Activated CD4-positive, alpha-beta T cell treated with anti-CD3 and anti-CD28 coated beads, Interleukin-2, amount 10 ng/mL, durations not matched to agents 7 days and 5 days (primary cell): ENCODE results near the gene KIF13A. TPM values are rescaled to one million over a fixed set of nuclear protein-coding genes. Genes with fewer than 3 reads are reported as not detected.
"Not testable (repeated sequence)": the region's sequence is repeated elsewhere in the genome, so short reads cannot be mapped to it uniquely, and the experiment has no call there.

Source experiments
- CTCF ChIA-PET: fragments of 350-600 bp; sonication (Branson Sonifier 250); formaldehyde crosslinking; loops from one replicate; lab custom pipeline; 2021; ENCODE audit warnings: antibody characterized with exemption; lab: Charles Lee
- POLR2A ChIA-PET: fragments of 350-600 bp; sonication (Branson Sonifier 250); formaldehyde crosslinking; loops from one replicate; lab custom pipeline; 2021; ENCODE audit warnings: antibody characterized with exemption; lab: Charles Lee
- DNase-seq: peaks from one replicate; pipeline ENCODE4 v3.0.0-alpha.2; 2020
- H3K27ac Mint-ChIP-seq: one replicate; pipeline ENCODE4 v1.8.0; 2021; ENCODE audit warnings: mild to moderate bottlenecking, moderate library complexity, mixed read lengths
- H3K27me3 Mint-ChIP-seq: one replicate; pipeline ENCODE4 v1.8.0; 2021; ENCODE audit warnings: mixed read lengths
- H3K36me3 Mint-ChIP-seq: one replicate; pipeline ENCODE4 v1.8.0; 2021; ENCODE audit warnings: low read depth, mixed read lengths
- H3K4me1 Mint-ChIP-seq: one replicate; pipeline ENCODE4 v1.8.0; 2021; ENCODE audit warnings: mixed read lengths
- H3K4me3 Mint-ChIP-seq: one replicate; pipeline ENCODE4 v1.8.0; 2021; ENCODE audit warnings: mild to moderate bottlenecking, moderate library complexity, mixed read lengths
- H3K9me3 Mint-ChIP-seq: one replicate; pipeline ENCODE4 v1.8.0; 2021; ENCODE audit warnings: mixed read lengths
- total RNA-seq, 2 experiments: library from RNA; stranded (reverse); gene quantifications; one replicate each; pipeline ENCODE4 v1.2.3, GENCODE V29; 2021

KIF13A gene
- total RNA-seq, 2 experiments from 2014 or later, result not detected

DNA sequence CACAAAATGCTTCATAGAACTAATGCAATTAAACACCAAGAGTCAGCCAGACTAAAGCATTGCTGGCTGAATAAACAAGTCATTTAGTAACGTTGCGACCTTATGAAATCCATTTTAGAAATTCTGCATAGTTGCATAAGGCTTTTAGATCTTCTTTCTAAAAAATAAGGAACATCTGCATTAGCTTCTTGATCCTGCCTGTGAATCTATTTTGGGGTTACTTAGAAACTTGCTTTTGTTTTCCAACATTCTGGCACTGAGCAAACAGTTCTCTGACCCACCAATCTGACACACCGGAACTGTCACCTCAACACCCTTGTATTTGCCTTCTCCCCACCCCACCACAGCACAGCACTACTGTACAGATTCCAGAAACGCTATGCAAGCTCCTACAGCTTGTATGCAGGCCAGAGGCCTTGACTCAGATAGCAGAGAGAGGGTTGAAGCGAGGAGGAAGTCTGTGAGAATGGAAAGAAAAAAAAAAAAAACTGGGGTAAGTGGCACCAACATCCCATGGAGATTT, 55.0 kb downstream of the KIF13A start:
- Mint-ChIP-seq H3K9me3 (no peaks in the 10 kb centered on the region), H3K27ac (no peak overlapping the region), H3K36me3 (no peaks in the 10 kb centered on the region), H3K4me1 (no peaks in the 10 kb centered on the region), H3K27me3 (peaks cover 36% of the 10 kb centered on the region), H3K4me3 (no peak overlapping the region)
- POLR2A ChIA-PET, result no interaction called here
- CTCF ChIA-PET, result interaction anchor here (0.7 kb wide), 1 partner anchor 514 kb away, joined by 3 read pairs; no protein-coding TSS in a partner anchor
- DNase-seq, result no peak

DNA sequence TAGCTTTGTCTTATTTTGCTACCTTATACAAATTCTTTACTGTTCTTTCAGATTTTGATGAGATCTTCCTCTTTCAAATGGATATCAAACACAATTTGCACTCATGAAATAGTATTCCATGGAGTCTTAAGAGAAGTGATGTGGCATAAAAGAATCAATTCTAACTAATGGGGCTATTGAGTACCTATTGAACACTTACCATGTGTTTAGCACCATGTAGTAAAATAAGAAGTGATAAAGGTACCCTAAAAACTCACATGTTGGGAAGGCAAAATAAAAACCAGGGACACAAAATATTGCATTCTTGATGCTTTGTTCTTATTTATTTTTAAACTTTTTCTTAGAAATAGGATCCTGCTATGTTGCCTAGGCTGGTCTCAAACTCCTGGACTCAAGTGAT, 56.2 kb downstream of the KIF13A start:
- no peak overlapping the region for H3K4me3 Mint-ChIP-seq
- CTCF ChIA-PET, result no interaction called here
- no peak for DNase-seq
- H3K27ac Mint-ChIP-seq, result no peak overlapping the region
- POLR2A ChIA-PET, result no interaction called here
- no peaks in the 10 kb centered on the region for H3K4me1 Mint-ChIP-seq
- H3K9me3 Mint-ChIP-seq, result no peaks in the 10 kb centered on the region
- peaks cover 36% of the 10 kb centered on the region for H3K27me3 Mint-ChIP-seq
- H3K36me3 Mint-ChIP-seq, result no peaks in the 10 kb centered on the region

DNA sequence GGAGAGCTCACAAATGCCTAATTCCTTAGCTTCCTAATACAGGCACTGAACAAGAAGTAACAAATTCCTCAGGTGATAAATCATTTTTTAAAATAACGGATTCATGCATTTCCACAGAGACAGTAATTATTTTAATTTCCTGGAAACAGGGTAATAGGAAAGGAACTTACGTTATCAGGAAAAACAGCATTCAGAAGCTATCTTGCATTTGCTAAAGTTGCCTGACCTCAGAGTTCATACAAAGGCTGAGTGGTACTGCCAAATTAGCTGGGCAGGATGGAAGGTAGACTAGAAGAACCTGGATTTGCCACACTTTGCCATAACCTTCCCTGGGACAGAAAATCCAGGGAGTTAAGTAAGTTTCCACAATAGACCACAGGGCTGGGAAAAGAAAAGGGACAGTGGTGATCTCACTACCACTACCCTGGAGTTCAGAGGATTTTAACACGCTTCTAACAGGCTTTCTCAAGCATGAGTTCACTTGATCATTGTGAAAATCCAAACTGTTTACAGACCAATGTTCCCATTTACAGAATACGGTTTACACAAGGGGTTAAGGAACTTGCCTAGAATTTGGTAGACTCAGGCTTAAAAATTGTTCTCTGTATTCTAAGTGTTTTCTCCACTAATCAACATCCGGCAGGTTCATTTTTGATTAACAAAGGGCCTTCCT, 57.0 kb downstream of the KIF13A start:
- Mint-ChIP-seq H3K36me3 (no peaks in the 10 kb centered on the region), H3K9me3 (no peaks in the 10 kb centered on the region), H3K4me3 (no peak overlapping the region), H3K27me3 (peaks cover 35% of the 10 kb centered on the region), H3K27ac (no peak overlapping the region), H3K4me1 (no peaks in the 10 kb centered on the region)
- POLR2A ChIA-PET, result no interaction called here
- CTCF ChIA-PET, result no interaction called here
- no peak for DNase-seq

DNA sequence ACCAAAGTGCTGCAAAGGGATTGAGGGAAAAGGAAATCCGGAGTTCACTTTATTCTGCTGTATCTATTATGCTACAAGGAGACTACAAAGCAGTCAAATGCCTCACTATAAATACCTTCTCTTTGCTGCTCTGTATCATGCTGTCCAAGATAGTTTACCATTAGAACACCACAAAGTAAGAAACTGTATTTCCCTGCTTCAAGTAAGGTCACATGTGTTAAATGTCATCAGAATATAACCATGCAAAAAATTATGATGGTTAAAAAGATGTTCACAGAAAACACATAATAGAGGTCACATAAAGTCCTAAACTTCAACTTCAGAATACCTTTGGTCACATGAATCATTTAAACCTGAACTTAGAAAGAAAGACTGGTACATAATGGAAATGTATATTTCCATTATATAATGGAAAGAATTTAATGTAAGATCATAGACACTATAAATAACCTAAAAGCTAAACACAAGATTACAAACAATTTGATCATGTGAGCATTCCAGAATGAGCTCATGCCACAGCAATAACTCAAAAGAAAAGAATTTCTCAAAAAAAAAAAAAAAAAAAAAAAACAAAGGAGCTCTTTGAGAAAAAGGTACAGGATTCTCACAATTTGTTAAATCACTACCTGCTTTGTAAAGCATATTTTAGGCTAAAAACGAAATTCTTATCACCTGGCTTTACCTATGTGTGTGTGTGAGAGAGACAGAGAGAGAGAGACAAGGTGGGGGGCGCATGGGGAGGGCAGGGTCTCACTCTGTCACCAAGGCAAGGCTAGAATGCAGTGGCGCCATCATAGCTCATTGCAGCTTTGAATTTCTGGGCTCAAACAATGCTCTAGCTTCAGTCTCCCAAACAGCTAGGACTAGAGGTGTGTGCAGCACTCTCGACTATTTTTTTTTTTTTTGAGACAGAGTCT, 58.7 kb downstream of the KIF13A start:
- POLR2A ChIA-PET, result no interaction called here
- no peak for DNase-seq
- Mint-ChIP-seq H3K4me1 (no peaks in the 10 kb centered on the region), H3K4me3 (no peak overlapping the region), H3K27me3 (peaks cover 32% of the 10 kb centered on the region), H3K9me3 (no peaks in the 10 kb centered on the region), H3K36me3 (no peaks in the 10 kb centered on the region), H3K27ac (no peak overlapping the region)
- CTCF ChIA-PET, result interaction anchor here (0.6 kb wide), 1 partner anchor 1252 kb away, joined by 3 read pairs; no protein-coding TSS in a partner anchor

DNA sequence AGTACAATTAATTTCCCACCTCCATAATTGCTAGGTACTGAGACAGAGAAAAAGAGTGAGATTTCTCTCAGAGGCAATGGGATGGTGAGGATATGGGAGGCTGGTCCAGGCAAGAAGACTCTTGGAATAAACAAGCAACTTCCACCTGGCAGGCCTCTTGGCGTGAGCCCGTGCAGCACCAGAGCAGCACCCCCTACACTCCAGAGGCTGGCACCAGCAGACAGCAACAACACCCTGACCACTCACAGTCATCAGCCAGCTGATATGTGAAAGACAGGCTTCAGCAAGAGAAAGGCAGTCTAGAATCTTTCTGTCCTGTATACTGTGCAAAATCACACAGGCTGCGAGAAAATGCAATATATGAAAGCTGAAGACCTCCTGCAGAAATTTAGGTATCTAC, 59.7 kb downstream of the KIF13A start:
- no peak overlapping the region for H3K4me3 Mint-ChIP-seq
- H3K27ac Mint-ChIP-seq, result no peak overlapping the region
- no peaks in the 10 kb centered on the region for H3K4me1 Mint-ChIP-seq
- DNase-seq, result no peak
- ChIA-PET CTCF (no interaction called here), POLR2A (no interaction called here)
- no peaks in the 10 kb centered on the region for H3K9me3 Mint-ChIP-seq
- no peaks in the 10 kb centered on the region for H3K36me3 Mint-ChIP-seq
- H3K27me3 Mint-ChIP-seq, result peaks cover 34% of the 10 kb centered on the region

DNA sequence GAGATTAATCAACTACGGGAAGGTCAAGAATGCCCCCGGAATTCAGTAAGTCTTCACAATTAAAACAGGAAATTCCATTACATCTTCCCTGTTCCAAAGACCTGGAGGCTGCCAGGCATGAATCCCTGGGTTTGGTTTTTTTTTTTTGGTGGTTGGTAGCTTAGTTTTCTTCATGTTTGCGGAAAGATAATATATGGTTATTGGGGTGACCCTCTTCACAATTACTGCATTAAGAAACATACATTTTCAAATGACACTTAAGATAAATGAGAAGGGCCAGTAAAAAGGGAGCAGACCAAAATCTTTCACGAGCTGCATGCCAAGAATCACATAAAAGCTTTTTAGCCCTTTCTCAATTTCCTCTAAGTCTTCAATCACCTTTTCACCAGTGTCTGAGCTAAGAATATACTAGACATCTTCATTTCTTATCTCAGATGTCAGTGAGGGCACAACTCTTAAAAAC, 64.0 kb downstream of the KIF13A start:
- Mint-ChIP-seq H3K27ac (no peak overlapping the region), H3K4me3 (no peak overlapping the region), H3K36me3 (no peaks in the 10 kb centered on the region), H3K27me3 (peaks cover 24% of the 10 kb centered on the region), H3K9me3 (no peaks in the 10 kb centered on the region), H3K4me1 (no peaks in the 10 kb centered on the region)
- POLR2A ChIA-PET, result no interaction called here
- DNase-seq, result no peak
- CTCF ChIA-PET, result no interaction called here

DNA sequence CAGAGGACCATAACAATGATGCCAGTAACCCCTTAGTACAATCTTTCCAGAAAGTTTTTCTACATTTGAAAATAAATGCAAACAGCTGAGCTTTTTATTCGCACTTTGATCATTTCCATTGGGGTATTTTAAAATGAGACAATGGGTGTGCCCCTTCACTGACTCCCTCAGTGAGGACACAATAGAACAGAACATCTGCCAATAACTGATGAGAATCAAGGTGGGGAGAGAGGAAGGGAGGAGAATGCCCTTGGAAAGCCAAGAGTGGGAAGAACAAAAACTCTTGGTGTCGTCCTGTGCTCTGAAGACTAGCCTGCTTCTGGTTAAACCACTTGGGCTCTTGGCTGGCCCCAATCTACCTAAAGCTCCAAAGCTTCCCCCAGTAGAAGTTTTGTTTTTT, 66.0 kb downstream of the KIF13A start:
- Mint-ChIP-seq H3K36me3 (no peaks in the 10 kb centered on the region), H3K4me1 (no peaks in the 10 kb centered on the region), H3K27me3 (peaks cover 20% of the 10 kb centered on the region), H3K9me3 (no peaks in the 10 kb centered on the region), H3K4me3 (no peak overlapping the region), H3K27ac (no peak overlapping the region)
- ChIA-PET CTCF (interaction anchor here (0.6 kb wide), 1 partner anchor 22 kb away, joined by 3 read pairs; no protein-coding TSS in a partner anchor), POLR2A (no interaction called here)
- no peak for DNase-seq

DNA sequence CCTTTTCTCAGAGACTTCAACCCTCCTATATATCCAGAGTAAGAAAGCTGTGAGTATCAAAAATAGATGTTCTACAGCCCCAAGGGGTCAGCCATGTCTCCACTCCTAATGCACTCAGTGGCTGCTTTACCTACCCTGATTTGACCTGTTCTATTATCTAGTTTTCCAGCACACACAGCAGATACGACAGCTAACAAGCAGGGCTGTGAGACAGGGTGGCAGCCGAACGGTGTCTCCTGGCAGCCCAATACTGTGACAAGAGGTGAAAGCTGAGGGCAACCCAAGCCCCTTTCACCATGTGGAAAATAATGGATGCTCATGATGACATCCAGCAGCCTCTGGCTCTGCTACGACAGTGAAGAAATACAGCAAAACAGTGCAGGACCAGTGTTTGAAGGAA, 67.9 kb downstream of the KIF13A start:
- H3K9me3 Mint-ChIP-seq, result no peaks in the 10 kb centered on the region
- POLR2A ChIA-PET, result no interaction called here
- H3K27me3 Mint-ChIP-seq, result peaks cover 17% of the 10 kb centered on the region
- CTCF ChIA-PET, result no interaction called here
- no peaks in the 10 kb centered on the region for H3K36me3 Mint-ChIP-seq
- H3K4me3 Mint-ChIP-seq, result no peak overlapping the region
- H3K4me1 Mint-ChIP-seq, result no peaks in the 10 kb centered on the region
- H3K27ac Mint-ChIP-seq, result no peak overlapping the region
- DNase-seq, result no peak

DNA sequence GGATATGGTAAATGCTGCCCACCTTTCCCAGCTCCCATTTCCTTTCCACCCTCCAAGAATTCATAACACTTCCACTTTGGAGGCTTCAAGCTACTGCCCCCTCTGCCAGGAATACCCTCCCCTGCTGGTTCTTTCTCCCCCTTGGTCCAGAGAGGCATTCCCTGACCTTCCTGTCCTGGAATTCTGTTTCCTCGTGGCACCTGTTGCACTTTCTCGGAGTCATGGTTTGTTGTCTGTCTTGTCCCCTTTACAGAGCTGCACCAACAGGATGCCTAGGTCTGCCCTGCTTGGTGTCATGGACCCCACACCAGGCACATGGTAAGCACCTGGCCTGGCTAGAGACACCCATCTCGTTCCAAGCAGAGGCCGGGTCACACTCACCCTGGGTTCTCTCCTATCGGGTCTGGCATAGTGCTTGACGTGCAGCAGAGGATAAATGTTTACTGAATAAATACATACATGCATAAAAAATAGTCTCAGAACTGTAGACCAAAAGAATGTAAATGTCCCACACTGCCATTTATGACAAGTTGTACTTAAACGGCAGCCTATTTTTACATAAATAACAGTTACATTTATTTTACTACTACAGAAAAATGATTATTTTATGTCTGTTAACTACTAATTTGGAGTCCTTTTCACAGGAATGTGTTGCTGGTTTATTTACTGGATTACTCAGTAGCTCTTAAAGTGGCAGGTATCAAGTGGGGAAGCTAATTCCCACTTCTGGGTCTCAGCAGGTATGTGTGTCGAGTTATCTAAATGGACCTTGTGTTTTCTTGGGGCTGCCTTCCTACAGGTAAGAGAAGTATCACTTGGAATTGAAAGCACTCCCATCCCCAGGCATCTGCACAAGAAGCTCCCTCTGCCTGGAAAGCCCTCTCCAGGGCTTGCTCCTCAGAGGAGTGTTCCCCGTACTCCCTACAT, 69.3 kb downstream of the KIF13A start:
- POLR2A ChIA-PET, result no interaction called here
- CTCF ChIA-PET, result interaction anchor here (0.7 kb wide), 1 partner anchor 13 kb away, joined by 3 read pairs; no protein-coding TSS in a partner anchor
- Mint-ChIP-seq H3K27me3 (peaks cover 15% of the 10 kb centered on the region), H3K27ac (no peak overlapping the region), H3K36me3 (no peaks in the 10 kb centered on the region), H3K4me1 (no peaks in the 10 kb centered on the region), H3K9me3 (no peaks in the 10 kb centered on the region), H3K4me3 (no peak overlapping the region)
- DNase-seq, result no peak

DNA sequence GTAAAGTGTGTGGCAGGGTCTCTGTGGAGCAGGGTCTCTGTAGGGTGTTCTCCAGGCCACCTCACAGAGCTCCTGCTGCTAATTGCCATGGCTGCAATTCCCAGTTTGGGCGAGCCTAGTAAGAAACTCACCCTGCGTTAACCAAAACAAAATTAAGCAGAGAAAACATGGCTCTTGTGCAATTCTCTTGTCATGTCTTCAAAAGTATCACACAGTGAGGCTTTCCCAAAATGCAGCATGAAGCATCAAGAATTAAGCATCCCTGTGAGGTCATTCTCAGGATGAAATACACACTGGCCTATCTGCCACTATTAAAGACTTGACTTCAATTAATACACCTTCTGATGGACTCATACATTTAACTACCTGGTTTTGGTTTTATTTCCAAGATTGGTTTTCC, 72.8 kb downstream of the KIF13A start:
- peaks cover 10% of the 10 kb centered on the region for H3K27me3 Mint-ChIP-seq
- ChIA-PET POLR2A (no interaction called here), CTCF (no interaction called here)
- H3K9me3 Mint-ChIP-seq, result no peaks in the 10 kb centered on the region
- H3K27ac Mint-ChIP-seq, result no peak overlapping the region
- peaks cover 10% of the 10 kb centered on the region for H3K4me1 Mint-ChIP-seq
- H3K4me3 Mint-ChIP-seq, result no peak overlapping the region
- no peaks in the 10 kb centered on the region for H3K36me3 Mint-ChIP-seq
- no peak for DNase-seq

DNA sequence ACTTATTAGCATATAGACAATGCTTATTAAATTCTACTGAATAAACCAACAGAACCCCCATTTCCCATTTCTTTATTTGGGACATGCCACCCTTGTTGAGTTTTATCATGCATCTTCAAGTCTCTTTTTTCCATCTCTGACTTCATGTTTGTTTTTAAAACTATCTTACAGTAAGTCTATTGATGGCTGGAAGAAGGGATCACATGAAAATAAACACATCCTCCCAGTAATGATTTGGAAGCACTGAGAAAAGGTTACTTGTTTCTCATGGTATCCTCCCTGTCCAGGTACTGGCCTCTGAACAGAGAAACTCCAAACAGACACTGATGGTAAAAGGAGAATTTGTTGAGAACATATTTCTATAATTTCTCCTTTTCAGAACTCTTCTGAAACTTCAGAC, 74.9 kb downstream of the KIF13A start:
- peaks cover 4% of the 10 kb centered on the region for H3K9me3 Mint-ChIP-seq
- POLR2A ChIA-PET, result interaction anchor here (0.6 kb wide), 1 partner anchor 24 kb away, joined by 3 read pairs; no protein-coding TSS in a partner anchor
- CTCF ChIA-PET, result no interaction called here

DNA sequence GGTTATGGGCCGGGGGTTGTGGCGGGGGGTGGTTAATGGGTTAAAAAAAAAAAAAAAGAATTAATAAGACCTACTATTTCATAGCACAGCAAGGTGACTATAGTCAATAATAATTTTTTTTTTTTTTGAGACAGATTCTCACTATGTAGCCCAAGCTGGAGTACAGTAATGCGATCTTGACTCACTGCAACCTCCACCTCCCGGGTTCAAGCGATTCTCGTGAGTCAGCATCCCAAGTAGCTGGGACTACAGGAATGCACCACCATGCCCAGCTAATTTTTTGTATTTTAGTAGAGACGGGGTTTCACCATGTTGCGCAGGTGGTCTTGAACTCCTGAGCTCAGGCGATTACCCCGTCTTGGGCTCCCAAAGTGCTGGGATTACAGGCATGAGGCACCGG, 75.8 kb downstream of the KIF13A start:
- H3K4me3 Mint-ChIP-seq, DNase-seq, POLR2A ChIA-PET, H3K9me3 Mint-ChIP-seq, H3K36me3 Mint-ChIP-seq, H3K27ac Mint-ChIP-seq, CTCF ChIA-PET: not testable (repeated sequence)
- peaks cover 23% of the 10 kb centered on the region for H3K27me3 Mint-ChIP-seq
- peaks cover 24% of the 10 kb centered on the region for H3K4me1 Mint-ChIP-seq

More for the DNA sequence above, 74.9 kb downstream of the KIF13A start:
- Mint-ChIP-seq H3K4me3 (no peak overlapping the region), H3K27ac (no peak overlapping the region), H3K36me3 (no peaks in the 10 kb centered on the region), H3K4me1 (peaks cover 20% of the 10 kb centered on the region), H3K27me3 (peaks cover 17% of the 10 kb centered on the region)
- DNase-seq, result no peak
